IMR-90 (cell line): Measurements from ENCODE around the gene MARCHF9. TPM values are rescaled to one million over a fixed set of nuclear protein-coding genes. Genes with fewer than 3 reads are reported as not detected.

Source experiments
- ATAC-seq: fragments of 200-7000 bp; cut with Tn5 transposase; 2 replicates; pipeline ENCODE4 v1.9.1; 2020; ENCODE audit warnings: low read depth, mild to moderate bottlenecking, moderate library complexity
- BruUV-seq: library from RNA; stranded (reverse); fragments of 400-500 nt; replicated peaks from 2 replicates; lab custom pipeline; 2021; lab: Mats Ljungman, UMichigan
- CTCF ChIA-PET: fragments of 300-600 bp; formaldehyde crosslinking; extraction: SDS; loops from one replicate; lab custom pipeline; 2021; ENCODE audit warnings: antibody characterized with exemption; lab: Yijun Ruan, JAX
- POLR2A ChIA-PET: fragments of 300-600 bp; sonication (Branson Sonifier 250); formaldehyde crosslinking; loops from one replicate; lab custom pipeline; 2022; ENCODE audit warnings: antibody characterized with exemption; ENCODE audit not compliant: unreplicated experiment; lab: Charles Lee
- DNase-seq: peaks from one replicate; pipeline ENCODE4 v3.0.0; 2013
- H2AFZ ChIP-seq: replicated peaks from 2 replicates; pipeline ENCODE3; 2013; ENCODE audit warnings: low read length, mild to moderate bottlenecking; ENCODE audit not compliant: poor library complexity
- H2AK5ac ChIP-seq: 2 replicates; pipeline ENCODE4 v1.6.1; 2013; ENCODE audit warnings: low read depth, low read length, inconsistent platforms
- H2AK9ac ChIP-seq: replicated peaks from 2 replicates; pipeline ENCODE3; 2013; ENCODE audit warnings: mild to moderate bottlenecking, low read depth, low read length, moderate library complexity; ENCODE audit not compliant: poor library complexity
- H2BK120ac ChIP-seq: 2 replicates; pipeline ENCODE4 v1.6.1; 2013; ENCODE audit warnings: low read depth, low read length, inconsistent platforms
- H2BK15ac ChIP-seq: 3 replicates; pipeline ENCODE4 v1.6.1; 2013; ENCODE audit warnings: low read depth, low read length, inconsistent platforms
- H2BK20ac ChIP-seq: 2 replicates; pipeline ENCODE4 v1.6.1; 2013; ENCODE audit warnings: low read depth, mild to moderate bottlenecking, inconsistent platforms, low read length, moderate library complexity
- H2BK5ac ChIP-seq: 2 replicates; pipeline ENCODE4 v1.6.1; 2013; ENCODE audit warnings: mild to moderate bottlenecking, low read depth, low read length, inconsistent platforms; ENCODE audit not compliant: poor library complexity, severe bottlenecking
- H3K14ac ChIP-seq: replicated peaks from 2 replicates; pipeline ENCODE4 v1.6.1; 2013; ENCODE audit warnings: low read depth, low read length, inconsistent platforms
- H3K18ac ChIP-seq: 2 replicates; pipeline ENCODE4 v1.6.1; 2013; ENCODE audit warnings: low read depth, low read length, control low read depth
- H3K23ac ChIP-seq: 2 replicates; pipeline ENCODE4 v1.6.1; 2013; ENCODE audit warnings: low read depth, low read length, inconsistent platforms
- H3K27ac ChIP-seq: 2 replicates; pipeline ENCODE4 v1.5.1; 2013; ENCODE audit warnings: mild to moderate bottlenecking, control low read depth, low read length; ENCODE audit not compliant: insufficient read depth
- H3K27me3 ChIP-seq: 2 replicates; pipeline ENCODE4 v1.6.1; 2013; ENCODE audit warnings: low read length; ENCODE audit not compliant: control insufficient read depth, insufficient read depth
- H3K36me3 ChIP-seq: 2 replicates; pipeline ENCODE4 v1.6.1; 2013; ENCODE audit warnings: low read length, mixed read lengths; ENCODE audit not compliant: control insufficient read depth, insufficient read depth
- H3K4ac ChIP-seq: 2 replicates; pipeline ENCODE4 v1.6.1; 2013; ENCODE audit warnings: low read depth, low read length, inconsistent platforms
- H3K4me1 ChIP-seq: 2 replicates; pipeline ENCODE4 v1.6.1; 2013; ENCODE audit warnings: low read length, mixed read lengths; ENCODE audit not compliant: control insufficient read depth, insufficient read depth
- H3K4me2 ChIP-seq: 2 replicates; pipeline ENCODE4 v1.6.1; 2013; ENCODE audit warnings: low read depth, mild to moderate bottlenecking, control low read depth, low read length, moderate library complexity
- H3K4me3 ChIP-seq: 2 replicates; pipeline ENCODE4 v1.5.1; 2013; ENCODE audit warnings: low read depth, mild to moderate bottlenecking, control low read depth, low read length, moderate library complexity; ENCODE audit not compliant: insufficient read depth
- H3K56ac ChIP-seq: 2 replicates; pipeline ENCODE4 v1.6.1; 2013; ENCODE audit warnings: low read length, inconsistent platforms; ENCODE audit not compliant: insufficient read depth; ENCODE audit errors: extremely low read depth
- H3K79me1 ChIP-seq, 2 experiments: 2 replicates each; pipeline ENCODE4 v1.6.1; 2013; ENCODE audit warnings: low read length in 2 of 2, inconsistent platforms in 1 of 2, low read depth in 1 of 2
- H3K9ac ChIP-seq: 2 replicates; pipeline ENCODE4 v1.6.1; 2013; ENCODE audit warnings: low read depth, low read length, control low read depth
- H3K9me1 ChIP-seq: 2 replicates; pipeline ENCODE4 v1.6.1; 2013; ENCODE audit warnings: low read length, inconsistent platforms; ENCODE audit not compliant: insufficient read depth
- H3K9me3 ChIP-seq: 2 replicates; pipeline ENCODE4 v1.6.1; 2013; ENCODE audit warnings: low read length; ENCODE audit not compliant: control insufficient read depth, insufficient read depth
- H4K20me1 ChIP-seq: 2 replicates; pipeline ENCODE4 v1.6.1; 2013; ENCODE audit warnings: low read length, inconsistent platforms; ENCODE audit not compliant: insufficient read depth
- H4K5ac ChIP-seq: 2 replicates; pipeline ENCODE4 v1.6.1; 2013; ENCODE audit warnings: mild to moderate bottlenecking, low read depth, low read length, control low read depth
- H4K8ac ChIP-seq, 2 experiments: 2 replicates each; pipeline ENCODE4 v1.6.1; 2013; ENCODE audit warnings: low read depth in 2 of 2, low read length in 2 of 2, control low read depth in 1 of 2, inconsistent platforms in 1 of 2
- H4K91ac ChIP-seq: 2 replicates; pipeline ENCODE4 v1.6.1; 2013; ENCODE audit warnings: low read depth, low read length, inconsistent platforms; ENCODE audit not compliant: insufficient read depth
- CEBPB ChIP-seq: IDR thresholded peaks from 2 replicates; pipeline ENCODE4 v1.6.1; 2012; ENCODE audit warnings: low read depth, low read length, improper control_type of control experiment
- CHD1 ChIP-seq: IDR thresholded peaks from 2 replicates; pipeline ENCODE4 v1.6.1; 2012; ENCODE audit warnings: low read depth, low read length, improper control_type of control experiment
- MAFK ChIP-seq: IDR thresholded peaks from 2 replicates; pipeline ENCODE4 v1.6.1; 2012; ENCODE audit warnings: low read depth, low read length, improper control_type of control experiment
- MAZ ChIP-seq: IDR thresholded peaks from 2 replicates; pipeline ENCODE4 v1.6.1; 2012; ENCODE audit warnings: low read depth, mild to moderate bottlenecking, low read length, improper control_type of control experiment, moderate library complexity, borderline replicate concordance
- POLR2A ChIP-seq: IDR thresholded peaks from 2 replicates; pipeline ENCODE4 v1.6.1; 2012; ENCODE audit warnings: mild to moderate bottlenecking, low read depth, low read length
- RFX5 ChIP-seq: IDR thresholded peaks from 2 replicates; pipeline ENCODE4 v1.8.0; 2012; ENCODE audit warnings: low read depth, mild to moderate bottlenecking, low read length, moderate library complexity
- USF2 ChIP-seq: fragments of 150-350 bp; IDR thresholded peaks from 2 replicates; pipeline ENCODE4 v1.6.1; 2017; ENCODE audit warnings: mild to moderate bottlenecking, antibody characterized with exemption, low read length, low read depth
- WGBS, 2 experiments: methylation state at CpG; one replicate each; pipeline versions ENCODE4 v1.1.5 to v1.1.7; 2013; ENCODE audit warnings: missing lambda C conversion rate in 2 of 2; ENCODE audit not compliant: insufficient read length in 1 of 2; ENCODE audit errors: extremely low coverage in 2 of 2; 5-methylcytosine and 5-hydroxymethylcytosine counted together
- dilution Hi-C: fragments of 300-500 bp; cut with HindIII; formaldehyde crosslinking; loops from one replicate; pipeline ENCODE4 v1.14.3; 2018; ENCODE audit warnings: low sequenced_read_pairs; ENCODE audit not compliant: unreplicated experiment
- in situ Hi-C: fragments of 300-500 bp; cut with MboI; formaldehyde crosslinking; loops from 3 replicates; pipeline ENCODE4 v1.14.3; 2019; ENCODE audit warnings: low sequenced_read_pairs, inconsistent platforms, mixed read lengths
- intact Hi-C: fragments of 100-400 bp; cut with micrococcal nuclease; formaldehyde crosslinking; loops from 2 replicates; pipeline ENCODE4 v1.10.0; 2022
- polyA plus RNA-seq, 3 experiments: library from polyadenylated mRNA; depleted of rRNA; stranded (reverse); fragments of >200 nt; gene quantifications; 2 replicates each; pipeline ENCODE4 v1.2.3, GENCODE V29; 2012; ENCODE audit warnings: low replicate concordance in 1 of 3
- total RNA-seq: library from RNA; depleted of rRNA; stranded (reverse); fragments of >200 nt; gene quantifications from 2 replicates; pipeline ENCODE4 v1.2.3, GENCODE V29; 2012

Gene MARCHF9
- total and polyA plus RNA-seq, 2 of the 4 experiments (the other 2 are of a cell fraction): 1.1 to 5.4 TPM

DNA sequence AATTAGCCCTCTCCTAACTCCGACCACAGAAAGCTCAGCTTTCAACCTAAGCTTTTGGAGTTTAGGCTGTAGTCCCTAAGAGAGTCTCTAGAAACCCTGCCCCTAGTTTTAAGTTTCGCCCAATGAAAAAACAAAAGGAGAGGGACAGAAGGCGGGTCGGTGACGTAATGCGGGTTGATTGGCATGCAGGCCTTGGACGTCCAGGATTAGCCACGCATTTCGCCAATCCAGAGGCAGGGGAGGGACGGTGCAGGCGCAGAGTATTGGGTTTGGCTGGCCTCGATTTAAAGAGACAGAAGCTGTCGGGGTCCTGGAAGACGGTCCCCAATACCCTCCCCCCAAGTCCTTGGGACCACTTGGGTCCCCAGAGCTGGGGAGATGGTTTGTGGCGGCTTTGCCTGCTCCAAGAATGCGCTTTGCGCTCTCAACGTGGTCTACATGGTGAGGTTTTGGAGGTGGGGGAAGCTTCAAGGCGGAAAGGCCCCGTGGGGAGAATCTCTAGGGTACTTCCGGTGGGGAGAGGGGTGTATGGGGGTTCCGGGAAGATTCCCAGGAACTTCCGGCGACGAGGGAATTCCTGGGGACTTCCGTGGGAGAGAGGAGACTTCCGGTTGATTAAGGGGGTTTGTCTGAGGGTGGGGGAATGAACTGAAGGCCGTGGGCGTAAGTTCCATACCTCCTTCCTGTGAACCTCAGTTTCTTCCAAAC is 10.0 kb upstream of the MARCHF9 start, which contains the start of gene TSPAN31:
TSS of gene TSPAN31 (plus strand) at position 263 of the 708 bp plus-strand sequence. CDS start at position 379, 116 bp downstream.
- Histone ChIP-seq H4K5ac (peak within 1 kb of the TSS; percentile 91), H3K14ac (peak within 1 kb of the TSS; percentile 100), H3K36me3 (peaks cover 14% of the 10 kb centered on the region), H3K18ac (peak within 1 kb of the TSS; percentile 89), H2AFZ (peak within 1 kb of the TSS; percentile 96), H4K8ac (peak within 1 kb of the TSS; percentile 74 to 100), H3K9me3 (no peaks in the 10 kb centered on the region), H3K4me1 (peaks cover 3% of the 10 kb centered on the region), H4K91ac (peak within 1 kb of the TSS; percentile 96), H2BK20ac (peak within 1 kb of the TSS; percentile 28; the same call in 1 of the 2 replicates), H3K4ac (peak within 1 kb of the TSS; percentile 100), H3K56ac (peak within 1 kb of the TSS; percentile 97), H3K79me1 (peaks cover 13 to 36% of the 10 kb centered on the region in 2 experiments; a peak in 3 of 4 replicates), H3K4me2 (peak within 1 kb of the TSS; percentile 94), H2AK5ac (peak within 1 kb of the TSS; percentile 98), H3K23ac (peak within 1 kb of the TSS; percentile 98), H3K9ac (peak within 1 kb of the TSS; percentile 90), H3K27ac (peak within 1 kb of the TSS; percentile 93), H3K9me1 (peaks cover 6% of the 10 kb centered on the region), H3K4me3 (peak within 1 kb of the TSS; percentile 69), H2AK9ac (peak within 1 kb of the TSS; percentile 99), H2BK15ac (peak within 1 kb of the TSS; percentile 9; the same call in 1 of the 3 replicates), H2BK5ac (peak within 1 kb of the TSS; percentile 92), H4K20me1 (no peaks in the 10 kb centered on the region), H2BK120ac (peak within 1 kb of the TSS; percentile 83), H3K27me3 (peaks cover 22% of the 10 kb centered on the region)
- dilution Hi-C loops (no loop called here), in situ Hi-C loops (no loop called here), intact Hi-C loops (no loop called here)
- WGBS, 2 experiments: 0% methylated on average over 12 of the region's 29 CpGs; no CpG with 5 or more reads in 1 of the 2 experiments
- peak; percentile 99 for DNase-seq
- ChIA-PET POLR2A (interaction anchor here (1.0 to 1.1 kb wide), 2 partner anchors 19 to 27 kb away, joined by 4 to 5 read pairs; partner anchors contain the start of genes EEF1AKMT3 and METTL1), CTCF (interaction anchor here (1.9 kb wide), 1 partner anchor 9 kb away, joined by 6 read pairs; no protein-coding TSS in a partner anchor)
- BruUV-seq: no TSS peak
- ATAC-seq: peak; percentile 95
- TF ChIP-seq POLR2A (peak; percentile 81; the same call in 1 of the 2 replicates), RFX5 (peak; percentile 44; the same call in 1 of the 2 replicates), MAZ (peak; percentile 43; the same call in 1 of the 2 replicates), CEBPB (peak; percentile 86), CHD1 (peak; percentile 81; the same call in 1 of the 2 replicates), USF2 (no peak), MAFK (no peak)
